ENCODE results near the gene RAB3B. TPM values are rescaled to one million over a fixed set of nuclear protein-coding genes. Genes with fewer than 3 reads are reported as not detected.
"Not testable (repeated sequence)": the region's sequence is repeated elsewhere in the genome, so short reads cannot be mapped to it uniquely, and the experiment has no call there.

RAB3B gene
- total and polyA plus RNA-seq, 7 donors = under 0.01 to 0.04 TPM; not detected in 5

DNA sequence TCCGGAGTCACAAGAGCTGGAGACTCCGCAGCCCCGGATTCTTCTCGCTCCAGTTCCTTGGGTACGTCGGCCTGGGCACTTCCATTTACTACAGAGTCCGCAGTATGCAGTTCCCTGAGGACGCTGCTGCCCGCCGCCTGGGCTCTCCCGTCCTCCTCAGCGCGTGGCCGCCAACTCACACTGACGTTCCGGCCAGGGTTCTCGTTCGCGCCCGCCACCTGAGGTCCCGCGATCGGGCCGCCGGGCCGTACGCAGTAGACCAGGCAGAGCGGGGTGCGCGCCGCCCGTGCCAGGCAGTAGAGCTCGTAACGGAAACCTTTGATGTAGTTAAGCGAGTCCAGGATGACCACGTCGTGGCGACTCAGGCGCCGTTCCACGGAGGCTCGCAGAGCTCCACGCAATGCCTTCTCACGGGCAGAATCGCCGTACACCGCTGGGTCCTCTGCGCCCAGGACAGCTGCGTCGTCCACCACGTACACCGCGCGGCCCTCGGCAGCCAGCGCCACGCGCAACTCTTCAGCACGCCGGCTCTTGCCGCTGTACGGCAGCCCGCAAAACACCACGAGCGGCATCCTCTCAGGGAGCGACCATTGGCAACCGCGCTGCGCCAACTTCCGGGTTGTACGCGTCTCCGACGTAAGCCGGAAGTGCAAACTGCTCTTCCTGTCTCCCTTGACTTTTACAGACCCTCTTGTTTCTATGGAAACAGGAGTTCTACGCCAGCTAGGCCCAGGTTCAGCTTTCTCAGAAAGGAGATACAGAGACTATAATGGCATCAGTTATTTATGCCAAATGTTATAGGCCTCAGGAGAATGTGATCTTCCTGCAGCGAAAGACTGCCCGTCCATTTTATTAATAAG, 42.9 kb upstream of the RAB3B start, which contains the start of gene KTI12:
KTI12 (minus strand) TSS at position 621 of the 860 bp plus-strand sequence; CDS start at position 572, 49 bp downstream.
- ATAC-seq (peak; percentile 89 to 95 (median 92)), DNase-seq (peak; percentile 89 to 94)
- no peaks in the 10 kb centered on the region for H3K9me3 ChIP-seq
- H3K4me3 ChIP-seq = peak within 1 kb of the TSS; percentile 92
- intact Hi-C loops (cut with DNase I) = loop anchor here in 1 of 2 donors (2.0 kb wide), 1 partner anchor 23 kb away; the partner anchor contains the start of gene BTF3L4
- peaks cover 0 to 16% of the 10 kb centered on the region in 2 donors for H3K36me3 ChIP-seq (ENCODE audit: insufficient read depth in 1 of 2, low read depth in 1 of 2)
- 2% methylated on average over 77 to 78 of the region's 78 CpGs for WGBS, 3 donors
- H3K27me3 ChIP-seq (ENCODE audit: insufficient read depth in 3 of 3, low read length in 2 of 3) = no peaks in the 10 kb centered on the region
- peaks cover 19% of the 10 kb centered on the region for H3K4me1 ChIP-seq
- TF ChIP-seq, protein P1, sequence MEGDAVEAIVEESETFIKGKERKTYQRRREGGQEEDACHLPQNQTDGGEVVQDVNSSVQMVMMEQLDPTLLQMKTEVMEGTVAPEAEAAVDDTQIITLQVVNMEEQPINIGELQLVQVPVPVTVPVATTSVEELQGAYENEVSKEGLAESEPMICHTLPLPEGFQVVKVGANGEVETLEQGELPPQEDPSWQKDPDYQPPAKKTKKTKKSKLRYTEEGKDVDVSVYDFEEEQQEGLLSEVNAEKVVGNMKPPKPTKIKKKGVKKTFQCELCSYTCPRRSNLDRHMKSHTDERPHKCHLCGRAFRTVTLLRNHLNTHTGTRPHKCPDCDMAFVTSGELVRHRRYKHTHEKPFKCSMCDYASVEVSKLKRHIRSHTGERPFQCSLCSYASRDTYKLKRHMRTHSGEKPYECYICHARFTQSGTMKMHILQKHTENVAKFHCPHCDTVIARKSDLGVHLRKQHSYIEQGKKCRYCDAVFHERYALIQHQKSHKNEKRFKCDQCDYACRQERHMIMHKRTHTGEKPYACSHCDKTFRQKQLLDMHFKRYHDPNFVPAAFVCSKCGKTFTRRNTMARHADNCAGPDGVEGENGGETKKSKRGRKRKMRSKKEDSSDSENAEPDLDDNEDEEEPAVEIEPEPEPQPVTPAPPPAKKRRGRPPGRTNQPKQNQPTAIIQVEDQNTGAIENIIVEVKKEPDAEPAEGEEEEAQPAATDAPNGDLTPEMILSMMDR (IDR thresholded peaks at IDR 0.05) = no peak
- H3K27ac ChIP-seq = peak within 1 kb of the TSS; percentile 93

DNA sequence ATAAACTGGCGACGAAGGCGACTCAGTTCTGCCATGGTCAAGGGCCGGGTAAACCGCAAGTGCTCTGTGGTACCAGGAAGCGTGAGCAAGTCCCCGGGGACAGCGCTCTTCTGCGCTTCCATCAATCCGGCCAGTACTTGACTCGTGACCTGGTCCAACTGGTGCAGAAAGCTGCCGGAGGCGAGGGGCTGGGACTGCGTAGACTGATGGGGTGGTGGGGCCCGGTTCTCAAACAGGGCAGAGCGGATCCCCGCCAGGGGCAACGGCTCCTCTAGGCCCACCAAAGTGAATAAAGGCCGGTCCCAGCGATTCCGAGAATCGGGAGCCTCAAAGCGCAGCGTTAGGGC, 42.3 kb upstream of the RAB3B start:
- intact Hi-C loops (cut with DNase I) = loop anchor here in 1 of 2 donors (2.0 kb wide), 1 partner anchor 24 kb away; the partner anchor contains the start of gene BTF3L4
- ATAC-seq (peak; percentile 60 to 71 (median 65)), DNase-seq (peak; percentile 60 to 67)
- Histone ChIP-seq H3K36me3 (ENCODE audit: insufficient read depth in 1 of 2, low read depth in 1 of 2) (peaks cover 0 to 14% of the 10 kb centered on the region in 2 donors), H3K27ac (peak overlapping the region; percentile 93), H3K4me1 (peaks cover 19% of the 10 kb centered on the region), H3K27me3 (ENCODE audit: insufficient read depth in 3 of 3, low read length in 2 of 3) (no peaks in the 10 kb centered on the region), H3K9me3 (no peaks in the 10 kb centered on the region), H3K4me3 (peak overlapping the region; percentile 92)
- TF ChIP-seq, protein P1 (IDR thresholded peaks at IDR 0.05) = no peak
- WGBS, 3 donors = 5 to 8% (median 5%) methylated on average over 23 to 24 of the region's 24 CpGs

DNA sequence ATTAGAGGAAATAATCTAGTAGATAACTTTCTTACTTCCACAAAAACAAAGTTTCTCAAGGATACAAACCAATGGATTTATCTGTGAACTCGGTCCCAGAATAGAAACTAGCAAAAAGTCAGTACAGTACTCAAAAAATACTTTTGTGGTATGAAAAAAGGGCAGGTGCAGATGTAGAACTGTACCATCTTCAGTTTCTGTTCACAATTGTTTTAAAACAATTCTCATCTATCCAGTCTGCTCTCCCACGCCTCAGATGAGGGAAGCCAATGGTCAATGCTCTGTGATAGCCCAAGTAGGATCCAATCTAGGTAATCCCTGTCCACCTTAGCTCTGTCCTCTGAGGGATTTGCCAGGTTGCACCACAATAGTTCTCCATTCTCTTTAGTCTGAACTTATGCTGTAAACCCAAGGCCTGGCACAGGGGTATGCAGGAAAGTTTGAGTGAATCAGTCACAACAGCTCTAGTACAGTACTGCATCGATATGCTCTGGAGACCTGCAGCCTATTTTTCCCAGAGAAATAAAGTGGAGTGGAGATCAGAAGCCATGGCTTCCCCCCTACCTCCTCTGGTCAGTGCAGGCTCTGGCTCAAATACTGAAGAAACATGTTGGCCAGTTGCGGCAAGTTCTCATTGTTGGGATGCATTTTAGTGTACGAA, 41.8 kb upstream of the RAB3B start:
- DNase-seq = no peak
- H3K27me3 ChIP-seq (ENCODE audit: insufficient read depth in 3 of 3, low read length in 2 of 3) = no peaks in the 10 kb centered on the region
- peak overlapping the region; percentile 92 for H3K4me3 ChIP-seq
- TF ChIP-seq, protein P1 (IDR thresholded peaks at IDR 0.05) = no peak
- peaks cover 19% of the 10 kb centered on the region for H3K4me1 ChIP-seq
- H3K36me3 ChIP-seq (ENCODE audit: insufficient read depth in 1 of 2, low read depth in 1 of 2) = peaks cover 0 to 14% of the 10 kb centered on the region in 2 donors
- WGBS, 3 donors = 58 to 67% (median 61%) methylated on average over 5 of the region's 5 CpGs
- peak overlapping the region; percentile 93 for H3K27ac ChIP-seq
- peak in 1 of 4 donors; percentile 15 for ATAC-seq
- intact Hi-C loops (cut with DNase I) = loop anchor here in 1 of 2 donors (2.0 kb wide), 1 partner anchor 25 kb away; the partner anchor contains the start of gene BTF3L4
- no peaks in the 10 kb centered on the region for H3K9me3 ChIP-seq

DNA sequence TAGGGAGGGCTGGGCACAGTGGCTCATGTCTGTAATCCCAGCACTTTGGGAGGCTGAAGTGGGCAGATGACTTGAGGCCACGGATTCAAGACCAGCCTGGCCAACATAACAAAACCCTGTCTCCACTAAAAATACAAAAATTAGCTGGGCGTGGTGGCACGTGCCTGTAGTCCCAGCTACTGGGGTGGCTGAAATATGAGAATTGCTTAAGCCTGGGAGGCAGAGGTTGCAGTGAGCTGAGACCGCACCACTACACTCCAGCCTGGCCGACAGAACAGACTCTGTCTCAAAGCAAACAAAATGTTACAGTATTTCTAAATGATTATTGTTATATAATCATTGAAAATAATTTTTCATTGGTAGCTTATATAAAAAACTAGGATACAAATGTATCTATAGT, 38.3 kb upstream of the RAB3B start:
- H3K27me3 ChIP-seq (ENCODE audit: insufficient read depth in 3 of 3, low read length in 2 of 3); H3K4me3 ChIP-seq; H3K9me3 ChIP-seq; intact Hi-C loops (cut with DNase I); DNase-seq; ATAC-seq; H3K27ac ChIP-seq: not testable (repeated sequence)
- Histone ChIP-seq H3K4me1 (peaks cover 15% of the 10 kb centered on the region), H3K36me3 (ENCODE audit: insufficient read depth in 1 of 2, low read depth in 1 of 2) (peaks cover 4 to 34% of the 10 kb centered on the region in 2 donors)
- WGBS, 3 donors = 71 to 80% (median 74%) methylated on average over 5 of the region's 5 CpGs

DNA sequence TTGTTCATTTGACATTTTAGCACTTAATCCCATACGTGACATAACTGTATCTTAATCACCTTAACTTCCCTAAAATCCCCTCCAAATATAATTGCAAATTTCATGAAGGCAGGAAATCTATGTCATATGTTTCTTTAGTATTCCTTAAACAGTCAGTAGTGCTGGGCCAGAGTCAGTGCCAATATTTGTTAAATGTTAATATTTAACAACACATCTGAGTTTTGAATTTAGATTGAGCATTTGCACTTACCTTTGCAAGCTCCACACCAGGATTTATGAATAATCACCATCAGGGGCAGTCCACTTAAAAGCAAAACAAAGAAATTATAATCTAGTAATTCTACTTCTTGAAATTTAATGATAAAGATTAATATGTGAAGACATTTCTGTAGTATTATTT, 37.8 kb upstream of the RAB3B start:
- Histone ChIP-seq H3K36me3 (ENCODE audit: insufficient read depth in 1 of 2, low read depth in 1 of 2) (peaks cover 7 to 39% of the 10 kb centered on the region in 2 donors), H3K27ac (no peak overlapping the region), H3K27me3 (ENCODE audit: insufficient read depth in 3 of 3, low read length in 2 of 3) (no peaks in the 10 kb centered on the region), H3K4me1 (peaks cover 15% of the 10 kb centered on the region), H3K9me3 (no peaks in the 10 kb centered on the region), H3K4me3 (no peak overlapping the region)
- WGBS, 3 donors = 87 to 96% (median 94%) methylated on average over 1 of the region's 1 CpG
- ATAC-seq (no peak), DNase-seq (no peak)
- TF ChIP-seq, protein P1 (IDR thresholded peaks at IDR 0.05) = no peak
- intact Hi-C loops (cut with DNase I) = no loop called here
